GM18520 (cell line): ENCODE measurements around the gene IRF9.

ENCODE experiments used
- ATAC-seq: cut with Tn5 transposase; IDR thresholded peaks from one replicate; pipeline ENCODE4 v1.9.1; 2021; ENCODE audit not compliant: unreplicated experiment

The IRF9 gene

DNA sequence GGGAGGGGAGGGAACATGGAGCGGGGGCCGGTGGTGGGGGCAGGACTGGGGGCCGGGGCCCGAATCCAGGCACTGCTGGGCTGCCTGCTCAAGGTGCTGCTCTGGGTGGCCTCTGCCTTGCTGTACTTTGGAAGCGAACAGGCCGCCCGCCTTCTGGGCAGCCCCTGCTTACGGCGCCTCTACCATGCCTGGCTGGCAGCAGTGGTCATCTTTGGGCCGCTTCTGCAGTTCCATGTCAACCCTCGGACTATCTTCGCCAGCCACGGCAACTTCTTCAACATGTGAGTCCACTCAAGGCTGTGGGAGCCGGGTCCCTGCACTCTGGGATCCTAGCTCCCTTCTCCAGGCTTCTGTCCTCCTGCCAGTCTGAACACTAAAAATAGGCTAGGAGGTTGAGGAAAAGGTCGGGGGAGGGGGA lies 29.5 kb upstream of the IRF9 start:
- no peak for ATAC-seq

DNA sequence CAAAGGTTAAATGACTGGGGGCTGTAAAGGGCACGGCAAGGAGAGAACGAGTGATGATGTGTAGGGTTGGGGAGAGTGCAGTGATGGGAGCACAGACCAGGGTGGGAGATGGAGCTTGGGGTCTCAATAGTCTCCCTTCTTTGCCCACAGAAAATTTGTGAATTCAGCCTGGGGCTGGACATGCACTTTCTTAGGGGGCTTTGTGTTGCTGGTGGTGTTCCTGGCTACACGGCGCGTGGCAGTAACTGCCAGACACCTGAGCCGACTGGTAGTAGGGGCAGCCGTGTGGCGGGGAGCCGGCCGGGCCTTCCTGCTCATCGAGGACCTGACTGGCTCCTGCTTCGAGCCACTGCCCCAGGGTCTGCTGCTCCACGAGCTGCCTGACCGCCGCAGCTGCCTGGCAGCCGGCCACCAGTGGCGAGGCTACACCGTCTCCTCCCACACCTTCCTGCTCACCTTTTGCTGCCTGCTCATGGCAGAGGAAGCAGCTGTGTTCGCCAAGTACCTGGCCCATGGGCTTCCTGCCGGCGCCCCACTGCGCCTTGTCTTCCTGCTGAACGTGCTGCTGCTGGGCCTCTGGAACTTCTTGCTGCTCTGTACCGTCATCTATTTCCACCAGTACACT lies 28.9 kb upstream of the IRF9 start:
- ATAC-seq = no peak

DNA sequence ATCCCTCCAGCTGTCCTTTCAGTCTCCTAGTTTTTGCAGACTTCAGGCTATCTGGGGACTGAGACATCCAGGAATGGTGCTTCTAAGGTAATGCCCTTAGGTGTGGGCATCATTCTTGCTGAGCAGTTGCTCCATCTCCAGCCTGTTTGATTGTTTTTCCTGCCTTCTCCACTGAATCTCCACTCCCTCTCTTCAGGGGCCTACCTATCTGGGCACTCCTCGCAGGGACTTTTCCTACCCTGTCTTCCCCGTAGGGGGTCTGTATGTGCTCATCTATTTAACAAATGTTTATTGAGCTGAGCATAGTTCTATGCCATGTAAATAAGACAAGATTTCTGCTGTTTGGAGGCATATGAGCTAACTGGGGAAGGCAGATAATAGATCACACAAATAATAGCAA lies 28.1 kb upstream of the IRF9 start:
- ATAC-seq = no peak

DNA sequence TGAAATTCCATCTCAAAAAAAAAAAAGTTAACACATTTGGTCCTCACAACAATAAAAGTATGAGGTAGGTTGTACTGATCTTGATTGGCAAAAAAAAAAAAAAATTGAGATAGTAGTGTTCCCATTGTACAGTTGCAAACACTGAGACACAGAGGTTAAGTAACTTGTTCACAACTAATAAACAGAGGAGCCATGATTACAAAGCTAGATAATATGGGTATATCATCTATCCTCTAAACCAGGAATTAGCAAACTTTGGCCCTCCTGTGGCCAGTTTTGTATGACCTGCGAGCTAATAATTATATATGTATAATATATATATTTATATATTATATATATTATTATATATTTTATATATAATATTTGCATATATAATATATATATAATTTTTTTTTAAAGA lies 27.3 kb upstream of the IRF9 start:
- no peak for ATAC-seq

DNA sequence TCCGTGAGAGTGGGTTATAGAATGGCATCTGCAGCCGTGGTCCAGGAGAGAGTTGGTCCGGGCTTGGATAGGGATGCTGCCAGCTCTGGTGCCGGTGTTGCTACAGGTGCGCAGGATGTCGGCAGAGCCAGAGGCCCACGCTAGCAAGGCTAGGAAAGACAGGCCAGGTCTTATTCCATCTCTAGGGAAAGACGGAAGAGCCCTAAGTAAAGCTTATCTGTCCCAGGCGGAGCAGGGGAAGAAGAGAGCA lies 25.6 kb upstream of the IRF9 start:
- no peak for ATAC-seq

DNA sequence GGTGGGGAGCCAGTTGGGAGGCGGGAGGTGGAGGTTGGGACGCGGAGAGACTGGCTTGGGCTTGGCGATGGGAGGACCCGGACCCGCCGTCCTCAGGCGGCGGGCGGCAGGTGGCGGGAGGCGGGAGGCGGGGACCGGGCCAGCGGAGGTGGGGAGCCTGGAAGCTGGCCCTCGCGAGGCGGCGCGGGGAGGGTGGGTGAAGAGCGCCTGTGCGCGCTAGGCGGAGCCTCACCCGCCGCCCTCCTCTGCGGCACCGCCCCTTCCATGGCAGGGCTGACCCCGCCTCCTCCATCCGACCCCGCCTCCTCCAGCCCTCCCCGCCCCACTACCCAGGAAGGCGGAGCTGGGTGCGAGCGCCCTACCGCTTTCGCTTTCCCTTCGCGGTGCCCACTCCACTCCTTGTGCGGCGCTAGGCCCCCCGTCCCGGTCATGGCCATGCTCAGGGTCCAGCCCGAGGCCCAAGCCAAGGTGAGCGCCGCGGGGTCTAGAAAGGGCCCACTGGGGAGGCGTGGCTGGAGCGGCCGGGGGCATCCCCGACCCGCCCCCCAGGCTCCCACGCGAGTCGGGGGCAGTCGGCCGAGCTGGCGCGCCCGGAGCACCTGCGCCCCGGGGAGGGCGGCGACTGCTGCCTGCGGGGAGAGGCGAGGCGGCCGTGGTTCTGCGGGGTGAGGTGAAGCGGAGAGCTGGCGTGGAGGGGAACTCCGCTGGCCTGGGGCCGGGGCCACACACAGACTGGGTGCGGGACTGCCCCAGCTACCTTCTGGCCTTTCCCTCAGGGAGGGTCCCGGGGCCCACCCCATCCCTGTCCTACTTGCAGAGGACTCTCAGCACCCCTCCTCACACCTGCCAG lies 25.0 kb upstream of the IRF9 start, which contains the start of gene PSME1:
PSME1 (plus strand) TSS at position 361 of the 850 bp plus-strand sequence; CDS start at position 430, 69 bp downstream.
- peak; percentile 65 for ATAC-seq

DNA sequence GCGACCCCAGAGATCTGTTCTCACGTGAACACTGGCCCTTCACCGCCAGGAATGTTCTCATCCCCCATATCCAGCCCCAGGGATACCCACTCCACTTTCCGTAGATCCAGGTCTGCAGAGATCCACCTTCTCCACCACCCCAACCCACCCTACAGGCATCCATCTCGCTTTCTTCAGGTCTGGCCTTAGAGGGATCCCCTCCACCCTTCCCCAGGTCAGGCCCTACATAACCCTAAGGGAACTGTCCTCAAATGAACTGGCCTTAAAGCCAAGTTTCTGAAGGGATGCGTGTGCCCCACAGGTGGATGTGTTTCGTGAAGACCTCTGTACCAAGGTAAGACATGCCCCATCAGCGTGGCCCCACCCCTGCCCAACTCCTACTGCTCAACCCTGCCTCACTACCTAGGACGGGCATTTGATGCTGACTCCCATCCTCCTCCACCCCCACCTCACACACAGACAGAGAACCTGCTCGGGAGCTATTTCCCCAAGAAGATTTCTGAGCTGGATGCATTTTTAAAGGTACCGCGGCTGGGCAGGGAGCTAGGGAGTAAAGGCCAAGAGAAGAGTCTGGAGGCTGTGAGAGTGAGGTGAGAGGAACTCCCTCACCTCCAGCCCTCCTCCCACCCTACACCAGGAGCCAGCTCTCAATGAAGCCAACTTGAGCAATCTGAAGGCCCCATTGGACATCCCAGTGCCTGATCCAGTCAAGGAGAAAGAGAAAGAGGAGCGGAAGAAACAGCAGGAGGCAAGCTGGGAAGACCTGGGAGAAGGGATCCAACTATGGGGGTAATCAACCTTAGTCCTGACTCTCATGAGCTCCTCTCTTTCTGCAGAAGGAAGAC lies 24.2 kb upstream of the IRF9 start:
- no peak for ATAC-seq

DNA sequence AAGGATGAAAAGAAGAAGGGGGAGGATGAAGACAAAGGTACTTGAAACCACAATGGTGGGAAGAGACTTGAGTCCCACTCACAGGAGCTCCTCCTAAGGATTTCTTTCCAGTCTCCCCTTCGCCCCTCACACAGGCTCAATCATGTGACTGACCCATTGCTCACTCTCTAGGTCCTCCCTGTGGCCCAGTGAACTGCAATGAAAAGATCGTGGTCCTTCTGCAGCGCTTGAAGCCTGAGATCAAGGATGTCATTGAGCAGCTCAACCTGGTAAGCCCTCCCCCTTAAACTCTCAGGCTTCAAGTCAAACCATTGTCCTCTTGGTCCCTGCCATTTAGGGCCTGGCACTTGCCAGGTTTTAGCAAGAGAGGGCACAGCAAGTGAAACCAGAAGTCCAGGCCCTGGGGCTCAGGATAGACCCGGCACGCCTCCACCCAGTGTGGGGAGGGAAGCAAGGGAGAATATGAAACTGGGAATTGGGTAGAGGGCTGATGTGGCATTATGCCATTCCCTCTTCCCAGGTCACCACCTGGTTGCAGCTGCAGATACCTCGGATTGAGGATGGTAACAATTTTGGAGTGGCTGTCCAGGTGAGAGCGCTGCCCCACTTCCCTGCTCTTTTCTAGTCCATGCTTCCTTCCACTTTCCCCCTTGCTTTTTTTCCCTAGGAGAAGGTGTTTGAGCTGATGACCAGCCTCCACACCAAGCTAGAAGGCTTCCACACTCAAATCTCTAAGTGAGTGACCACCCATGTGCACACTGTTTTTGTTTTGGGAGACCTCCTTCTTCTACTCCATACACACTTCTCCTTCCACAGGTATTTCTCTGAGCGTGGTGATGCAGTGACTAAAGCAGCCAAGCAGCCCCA lies 23.3 kb upstream of the IRF9 start:
- ATAC-seq = no peak

DNA sequence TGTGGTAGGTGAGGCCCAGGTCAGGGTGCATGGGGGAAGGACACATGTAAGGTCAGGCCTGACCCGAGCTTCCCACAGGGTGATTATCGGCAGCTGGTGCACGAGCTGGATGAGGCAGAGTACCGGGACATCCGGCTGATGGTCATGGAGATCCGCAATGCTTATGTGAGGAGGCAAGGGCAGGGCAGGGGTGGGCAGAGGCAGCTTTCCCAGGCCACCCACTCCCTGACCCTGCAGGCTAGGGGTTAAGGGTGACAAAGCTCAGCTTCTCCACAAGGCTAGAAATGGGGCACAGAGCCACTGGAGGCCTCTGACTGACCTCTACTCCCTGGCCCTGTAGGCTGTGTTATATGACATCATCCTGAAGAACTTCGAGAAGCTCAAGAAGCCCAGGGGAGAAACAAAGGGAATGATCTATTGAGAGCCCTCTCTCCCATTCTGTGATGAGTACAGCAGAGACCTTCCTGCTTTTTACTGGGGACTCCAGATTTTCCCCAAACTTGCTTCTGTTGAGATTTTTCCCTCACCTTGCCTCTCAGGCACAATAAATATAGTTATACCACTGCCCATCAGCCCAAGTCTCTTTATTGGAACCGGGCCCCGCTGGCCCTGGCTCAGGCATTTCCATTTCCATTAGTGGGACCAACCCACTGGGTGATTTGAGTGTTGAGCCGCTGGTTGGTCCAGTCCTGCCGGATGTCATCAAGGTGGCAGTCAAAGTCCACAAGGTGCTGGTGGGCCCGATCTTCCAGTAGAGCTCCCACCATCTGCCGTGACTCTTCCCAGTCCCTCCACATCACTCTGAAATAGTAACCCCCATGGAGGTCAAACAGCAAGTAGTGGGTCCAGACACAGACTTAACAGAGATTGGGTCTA lies 22.4 kb upstream of the IRF9 start:
- no peak for ATAC-seq

DNA sequence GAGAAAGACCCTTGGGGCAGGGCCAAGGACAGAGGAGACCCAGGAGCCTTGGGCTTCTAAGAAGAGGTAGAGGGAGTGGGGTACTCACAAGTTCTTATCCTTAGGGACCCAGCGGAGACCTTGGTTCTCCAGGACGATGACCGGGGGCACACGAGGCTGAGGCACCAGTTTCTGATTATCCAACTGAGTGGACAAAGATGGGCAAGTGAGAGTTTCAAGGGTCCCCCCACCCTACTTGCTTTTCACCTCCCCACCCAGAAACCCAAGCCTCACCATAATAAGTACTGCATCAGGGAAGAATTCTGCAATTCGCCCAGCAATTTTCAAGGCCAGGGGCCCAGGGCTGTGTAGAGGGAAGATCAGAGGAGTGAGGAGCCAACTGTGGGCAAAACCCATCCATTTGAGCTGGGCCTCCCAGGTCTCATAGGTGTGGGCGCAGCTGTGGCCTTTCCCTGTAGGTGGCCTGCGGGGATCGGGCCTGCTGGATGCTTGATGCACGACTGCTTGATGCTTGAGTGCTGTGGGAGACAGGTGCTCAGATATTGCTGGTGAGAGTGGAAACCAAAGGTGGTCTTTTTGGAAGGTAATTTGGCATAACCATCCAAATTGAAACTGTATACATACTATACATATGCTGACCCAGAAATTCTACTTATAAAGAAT lies 21.7 kb upstream of the IRF9 start:
- no peak for ATAC-seq

DNA sequence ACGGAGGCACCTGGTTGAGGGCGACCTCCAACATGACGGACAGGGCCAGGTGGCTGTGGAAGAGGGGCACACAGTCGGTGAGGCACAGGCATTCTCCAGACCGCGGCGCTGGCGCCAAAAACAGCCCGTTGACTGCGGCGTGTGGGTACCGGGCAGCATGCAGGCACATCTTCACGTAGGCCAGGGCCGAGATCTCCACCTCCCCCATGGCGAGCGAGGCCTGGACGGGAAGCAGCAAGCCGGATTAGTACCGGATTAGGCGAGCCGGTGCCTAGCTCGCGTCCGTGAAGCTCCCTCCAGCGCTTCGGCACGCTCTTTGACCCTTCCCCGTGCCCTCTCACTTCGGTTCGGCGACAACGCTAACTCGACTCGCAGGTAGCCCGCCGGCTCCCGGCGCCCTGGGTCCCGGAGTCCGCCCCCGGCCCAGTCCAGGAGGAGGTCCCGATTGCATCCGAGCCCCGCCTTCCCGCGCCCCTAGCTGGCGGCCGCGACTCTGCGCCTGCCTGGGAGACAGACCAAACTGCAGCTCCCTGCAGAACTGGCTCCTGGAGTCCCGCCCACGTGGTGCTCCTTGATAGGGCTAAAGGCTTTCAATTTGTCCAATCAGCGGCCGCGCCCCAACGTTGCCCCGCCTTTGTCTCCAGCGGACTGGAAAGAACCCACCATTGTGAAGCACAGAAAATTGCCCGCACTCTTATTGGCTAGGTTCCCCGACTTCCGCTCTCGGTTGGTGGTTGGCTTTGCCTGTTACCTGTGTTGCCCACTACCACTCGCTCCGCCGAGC lies 19.8 kb upstream of the IRF9 start, which contains the start of gene EMC9:
EMC9 (minus strand) TSS at position 495 of the 784 bp plus-strand sequence; CDS start at position 208, 287 bp downstream.
- peak; percentile 80 for ATAC-seq

DNA sequence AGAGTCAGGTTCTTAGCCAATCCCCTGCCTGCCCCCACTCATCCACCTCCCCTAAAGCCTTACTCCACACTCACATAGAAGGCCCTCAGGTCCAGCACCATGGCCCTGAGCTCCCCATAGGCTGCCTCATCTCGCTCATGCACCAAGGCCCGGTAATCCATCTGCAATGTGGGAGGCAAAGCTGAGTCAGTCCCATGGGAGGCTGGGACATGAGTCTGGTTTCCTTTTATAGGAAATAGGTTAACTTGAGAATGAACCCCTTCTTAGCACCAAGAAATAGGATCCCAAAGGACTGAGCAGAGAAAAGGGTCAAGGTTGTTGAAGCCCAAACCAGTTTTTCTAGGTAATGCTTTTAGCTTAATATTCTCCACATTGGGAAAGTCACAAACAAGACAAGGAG lies 17.6 kb upstream of the IRF9 start:
- ATAC-seq = no peak

DNA sequence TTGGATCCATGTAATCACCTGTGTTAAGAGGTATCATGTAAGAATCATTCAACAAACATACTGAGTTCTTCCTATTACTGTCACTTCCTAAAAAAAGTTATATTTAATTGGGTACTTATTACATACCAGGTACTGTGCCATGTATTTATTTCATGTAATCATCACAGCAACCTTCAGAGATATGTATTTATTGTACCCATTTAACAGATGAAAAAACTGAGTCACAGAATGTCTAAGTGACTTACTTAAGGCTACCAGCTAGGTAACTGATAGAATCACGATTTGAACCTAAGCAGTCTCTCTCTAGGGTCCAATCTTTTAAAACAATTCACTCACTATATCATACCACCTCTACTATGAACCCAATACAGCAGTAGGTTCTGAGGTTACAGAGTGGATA lies 16.6 kb upstream of the IRF9 start:
- ATAC-seq = no peak

DNA sequence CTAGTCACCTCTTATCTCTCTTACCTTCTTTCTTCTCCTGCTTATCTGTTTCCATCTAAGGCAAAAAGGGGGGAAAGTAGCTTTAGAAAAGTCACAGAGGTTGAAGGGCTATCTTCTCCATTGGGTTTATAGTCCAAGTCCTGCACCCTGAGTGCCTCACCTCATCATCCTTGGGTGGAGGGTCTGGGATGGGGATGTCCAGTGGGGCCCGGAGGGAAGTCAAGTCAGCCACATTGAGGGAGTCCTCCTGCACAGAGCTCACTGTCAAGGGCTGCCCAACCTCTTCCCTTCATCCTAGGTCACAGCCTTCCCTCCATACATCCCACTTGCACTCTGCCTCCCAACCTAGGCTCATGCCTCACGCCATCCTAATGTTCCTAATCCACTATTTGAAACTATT lies 15.8 kb upstream of the IRF9 start:
- no peak for ATAC-seq

DNA sequence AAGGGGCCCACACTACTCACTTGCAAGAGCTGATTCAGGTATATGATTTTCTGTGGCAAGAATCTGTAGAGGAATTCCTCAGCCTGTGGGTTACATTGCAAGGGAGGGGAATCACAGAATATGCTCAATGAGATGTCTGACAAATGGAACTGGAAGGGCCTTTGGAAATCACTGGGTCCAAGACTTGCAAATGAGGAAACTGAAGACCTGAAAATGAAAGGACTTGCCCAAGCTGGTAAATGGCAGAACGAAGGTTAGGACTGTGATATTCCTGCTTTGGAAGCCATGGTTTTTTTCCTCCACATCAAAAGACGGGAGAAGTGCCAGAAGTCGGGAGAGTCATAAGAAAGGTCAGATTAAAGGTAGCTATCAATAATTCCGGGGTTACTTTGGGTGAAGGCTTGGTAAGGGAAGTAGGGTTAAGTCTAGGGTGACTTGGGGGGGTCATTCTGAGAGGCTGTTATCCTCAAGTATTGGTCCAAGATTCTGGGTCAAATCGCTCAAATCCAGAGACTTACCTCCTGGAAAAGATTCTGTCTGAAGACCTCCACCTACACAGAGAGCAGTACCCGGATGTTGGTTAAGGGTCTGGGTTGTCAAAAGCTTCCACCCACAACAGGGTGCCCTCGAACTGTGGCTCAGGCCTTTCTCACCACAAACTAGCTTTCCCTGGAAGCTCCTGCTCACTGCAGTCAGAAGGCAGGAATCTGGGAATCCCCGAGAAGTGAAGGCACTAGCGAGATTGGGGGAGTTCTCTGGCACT lies 15.2 kb upstream of the IRF9 start:
- no peak for ATAC-seq

DNA sequence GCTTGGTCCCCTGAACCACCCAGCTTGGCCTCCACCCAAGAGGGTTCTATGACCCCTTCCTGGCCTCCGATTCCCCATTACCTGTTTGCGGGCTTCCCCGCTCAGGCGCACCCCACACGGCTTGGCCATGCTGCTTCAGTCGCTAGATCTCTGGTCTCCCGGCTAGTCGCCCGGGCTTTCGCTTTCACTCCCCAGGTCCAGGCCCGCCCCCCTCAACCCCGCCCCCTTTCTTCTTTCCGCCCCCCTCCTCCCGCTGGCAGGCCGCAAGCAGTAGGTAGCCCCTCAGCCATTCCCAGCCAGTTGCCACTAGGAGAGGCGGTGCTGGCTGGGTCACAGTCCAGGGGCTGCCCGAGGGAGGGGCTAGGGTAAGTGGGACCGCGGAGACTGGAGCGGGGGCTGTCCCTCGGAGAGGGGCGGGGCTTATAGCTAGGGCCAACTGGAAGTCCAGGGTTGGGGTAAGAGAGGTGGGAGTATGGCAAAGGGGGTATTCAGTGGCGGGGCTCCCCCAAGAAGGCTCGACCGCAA lies 14.6 kb upstream of the IRF9 start, which contains the start of gene PSME2:
PSME2 (minus strand) TSS at position 158 of the 525 bp plus-strand sequence; CDS start at position 129, 29 bp downstream.
- ATAC-seq = peak; percentile 41

DNA sequence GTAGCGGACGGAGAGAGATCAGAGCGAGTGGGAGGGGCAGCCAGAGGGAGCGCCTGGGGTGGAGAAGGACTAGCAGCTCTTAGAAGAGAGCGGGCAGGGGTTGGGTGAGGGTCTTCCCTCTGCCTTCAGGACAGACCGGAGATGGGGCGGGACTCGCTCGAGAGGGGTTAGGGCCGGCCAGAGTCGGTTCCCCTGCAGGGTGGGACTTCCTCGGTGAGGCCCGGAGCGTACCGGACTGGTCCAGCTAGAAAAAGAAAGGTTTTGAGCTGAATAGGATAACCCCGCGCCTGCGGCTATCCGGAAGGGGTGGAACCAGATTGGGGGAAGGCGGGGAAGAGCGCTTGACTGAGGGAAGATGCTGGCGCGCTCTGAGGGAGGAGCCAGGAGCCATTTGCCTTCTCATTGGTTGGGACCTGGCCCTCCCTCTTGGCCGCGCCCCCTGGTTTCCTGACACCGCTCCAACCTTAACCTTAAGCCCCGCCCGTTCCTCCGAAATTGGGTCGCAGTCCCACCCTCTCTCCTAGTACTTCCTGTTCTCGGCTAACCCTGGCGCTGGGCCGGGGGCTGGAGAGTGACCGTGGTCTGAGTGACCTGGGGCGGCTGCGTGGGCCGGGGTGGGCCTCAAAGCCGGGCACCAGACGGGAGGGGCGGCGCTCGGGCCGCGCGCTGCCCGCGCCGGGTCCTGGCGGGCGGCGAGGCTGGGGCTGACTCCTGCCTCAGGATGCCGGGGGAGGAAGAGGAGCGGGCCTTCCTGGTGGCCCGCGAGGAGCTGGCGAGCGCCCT lies 13.9 kb upstream of the IRF9 start, which contains the start of gene RNF31:
RNF31 (plus strand) TSS at position 521 of the 783 bp plus-strand sequence; CDS start at position 722, 201 bp downstream.
- ATAC-seq = peak; percentile 79
